ENCODE data around the gene USH1G. TPM values are rescaled to one million over a fixed set of nuclear protein-coding genes. Genes with fewer than 3 reads are reported as not detected.
"Not testable (repeated sequence)": the region's sequence is repeated elsewhere in the genome, so short reads cannot be mapped to it uniquely, and the experiment has no call there.

Gene USH1G
- under 1 TPM in 1 of 2 donors, not detected in 1; 0.31 TPM for total RNA-seq
- long read RNA-seq = 0 reads

GRCh38 chr17:74922694-74923537 lies at the start of gene USH1G:
Gene USH1G (minus strand): TSS chr17:74923255. CDS start chr17:74923073, 182 bp downstream.
- DNase-seq (no peak), ATAC-seq (peak; percentile 54)
- intact Hi-C loops (cut with DNase I, micrococcal nuclease) = no loop called here

GRCh38 chr17:74972107-74972972 lies 49.3 kb upstream of the USH1G start, which contains the start of gene HID1:
Gene HID1 (minus strand): TSS chr17:74972759. CDS start chr17:74972656, 103 bp downstream.
- DNase-seq (peak; percentile 71 to 87), ATAC-seq (peak; percentile 80)
- intact Hi-C loops (cut with DNase I, micrococcal nuclease) = no loop called here

GRCh38 chr17:74971842-74972106 lies 48.7 kb upstream of the USH1G start:
- intact Hi-C loops (cut with DNase I, micrococcal nuclease) = no loop called here
- ATAC-seq (no peak), DNase-seq (no peak)

GRCh38 chr17:74971069-74971841 lies 48.2 kb upstream of the USH1G start:
- ATAC-seq (no peak), DNase-seq (no peak)
- intact Hi-C loops (cut with DNase I, micrococcal nuclease) = no loop called here

- DNase-seq (no peak), ATAC-seq (no peak)
- intact Hi-C loops (cut with DNase I, micrococcal nuclease) = no loop called here
These were observed 47.3 kb upstream of the USH1G start for GRCh38 chr17:74970395-74970794.

GRCh38 chr17:74969501-74969900 lies 46.4 kb upstream of the USH1G start:
- DNase-seq; ATAC-seq; intact Hi-C loops (cut with DNase I, micrococcal nuclease): not testable (repeated sequence)

- ATAC-seq (peak; percentile 51), DNase-seq (peak in 1 of 2 donors; percentile 57)
- intact Hi-C loops (cut with DNase I, micrococcal nuclease) = no loop called here
These were observed 45.3 kb upstream of the USH1G start for GRCh38 chr17:74968361-74968780.

- ATAC-seq (no peak), DNase-seq (no peak)
- intact Hi-C loops (cut with DNase I, micrococcal nuclease) = no loop called here
These were observed 42.0 kb upstream of the USH1G start for GRCh38 chr17:74964988-74965622.

- intact Hi-C loops (cut with DNase I, micrococcal nuclease) = no loop called here
- no peak for ATAC-seq
- no peak for DNase-seq
These were observed 41.2 kb upstream of the USH1G start for GRCh38 chr17:74964246-74964761.

GRCh38 chr17:74963656-74964055 lies 40.6 kb upstream of the USH1G start:
- intact Hi-C loops (cut with DNase I, micrococcal nuclease) = no loop called here
- no peak for DNase-seq
- no peak for ATAC-seq

- DNase-seq (no peak), ATAC-seq (no peak)
- intact Hi-C loops (cut with DNase I, micrococcal nuclease) = no loop called here
These were observed 39.8 kb upstream of the USH1G start for GRCh38 chr17:74962622-74963394.

- peak; percentile 76 for ATAC-seq
- intact Hi-C loops (cut with DNase I, micrococcal nuclease) = no loop called here
- peak; percentile 82 to 93 for DNase-seq
These were observed 38.7 kb upstream of the USH1G start for GRCh38 chr17:74961657-74962350.

GRCh38 chr17:74960570-74961342 lies 37.7 kb upstream of the USH1G start:
- intact Hi-C loops (cut with DNase I, micrococcal nuclease) = no loop called here
- ATAC-seq = peak; percentile 71
- peak in 1 of 2 donors; percentile 78 for DNase-seq

- ATAC-seq (peak; percentile 44), DNase-seq (no peak)
- intact Hi-C loops (cut with DNase I, micrococcal nuclease) = no loop called here
These were observed 36.9 kb upstream of the USH1G start for GRCh38 chr17:74959826-74960515.

- ATAC-seq (no peak), DNase-seq (peak in 1 of 2 donors; percentile 84)
- intact Hi-C loops (cut with DNase I, micrococcal nuclease) = no loop called here
These were observed 35.1 kb upstream of the USH1G start for GRCh38 chr17:74957935-74958740.
